Right kidney (tissue), 9 donors: ENCODE results near the gene DDX39B.
"Not testable (repeated sequence)": the region's sequence is repeated elsewhere in the genome, so short reads cannot be mapped to it uniquely, and the experiment has no call there.

Experiments
- DNase-seq: peaks from one replicate; pipeline ENCODE4 v3.0.0-alpha.2; 2016
- long read RNA-seq, 8 donors: transcript quantifications; one replicate each; lab custom pipeline, GENCODE V29; 2026

The DDX39B gene
- long read RNA-seq, donor 1, full-length matches to known transcripts = 80 of 169 reads
- long read RNA-seq, donor 1, partial matches to known transcripts = 89 of 169 reads
- long read RNA-seq, donor 1, other reads (novel, unspliced or antisense) = 0 of 169 reads
- long read RNA-seq, donor 2, full-length matches to known transcripts = 42 of 65 reads
- long read RNA-seq, donor 2, partial matches to known transcripts = 23 of 65 reads
- long read RNA-seq, donor 2, other reads (novel, unspliced or antisense) = 0 of 65 reads
- long read RNA-seq, donor 3, full-length matches to known transcripts = 51 of 116 reads
- long read RNA-seq, donor 3, partial matches to known transcripts = 65 of 116 reads
- long read RNA-seq, donor 3, other reads (novel, unspliced or antisense) = 0 of 116 reads
- long read RNA-seq, donor 4, full-length matches to known transcripts = 84 of 208 reads
- long read RNA-seq, donor 4, partial matches to known transcripts = 124 of 208 reads
- long read RNA-seq, donor 4, other reads (novel, unspliced or antisense) = 0 of 208 reads
- long read RNA-seq, donor 5, full-length matches to known transcripts = 81 of 109 reads
- long read RNA-seq, donor 5, partial matches to known transcripts = 28 of 109 reads
- long read RNA-seq, donor 5, other reads (novel, unspliced or antisense) = 0 of 109 reads
- long read RNA-seq, donor 6, full-length matches to known transcripts = 68 of 117 reads
- long read RNA-seq, donor 6, partial matches to known transcripts = 49 of 117 reads
- long read RNA-seq, donor 6, other reads (novel, unspliced or antisense) = 0 of 117 reads
- long read RNA-seq, donor 7, full-length matches to known transcripts = 118 of 265 reads
- long read RNA-seq, donor 7, partial matches to known transcripts = 147 of 265 reads
- long read RNA-seq, donor 7, other reads (novel, unspliced or antisense) = 0 of 265 reads
- long read RNA-seq, donor 8, full-length matches to known transcripts = 89 of 138 reads
- long read RNA-seq, donor 8, partial matches to known transcripts = 49 of 138 reads
- long read RNA-seq, donor 8, other reads (novel, unspliced or antisense) = 0 of 138 reads

GRCh38 chr6:31541658-31542521 lies at the start of gene DDX39B:
Gene DDX39B, minus strand, starts transcription at chr6:31542003. Its CDS starts 1,471 bp downstream, at chr6:31540532.
- DNase-seq = peak; percentile 98

GRCh38 chr6:31590691-31591090 lies 48.9 kb upstream of the DDX39B start:
- not testable (repeated sequence) for DNase-seq

DNA sequence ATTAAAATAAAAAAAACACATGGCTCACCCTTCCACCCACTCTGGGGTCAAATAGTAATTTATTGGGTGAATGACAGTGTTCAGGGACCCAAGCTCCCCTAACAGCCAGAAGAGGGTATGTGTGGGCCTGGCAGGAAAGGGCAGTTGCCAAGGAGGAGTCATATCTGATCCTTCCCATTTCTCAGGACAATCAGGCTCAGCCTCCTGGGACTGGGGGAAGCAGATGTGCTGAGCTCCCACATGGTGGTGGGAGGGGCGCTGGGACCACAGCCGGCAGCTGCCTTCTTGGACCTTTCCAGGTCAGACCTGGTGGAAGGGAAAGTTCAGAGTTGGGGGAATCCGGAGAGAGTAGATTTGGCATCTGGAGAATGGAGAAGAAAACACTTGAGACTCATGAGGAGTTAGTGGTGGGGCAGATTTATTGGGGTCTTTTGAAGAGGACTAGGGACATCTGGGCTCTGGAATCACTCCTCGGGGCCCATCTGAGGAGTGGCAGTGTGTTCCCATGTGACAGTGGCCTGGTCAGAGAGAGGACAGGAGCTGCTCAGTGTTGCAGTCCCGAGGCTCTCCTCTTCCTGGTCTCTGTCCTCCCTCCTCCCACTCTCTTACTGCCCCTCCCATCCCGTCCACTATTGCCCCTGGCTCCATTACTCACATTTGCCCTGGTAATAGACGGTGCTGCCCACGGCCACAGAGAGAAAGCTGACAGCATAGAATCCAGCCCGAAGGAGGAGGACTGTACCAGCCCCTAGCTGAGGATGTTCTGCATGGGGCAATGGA lies 47.3 kb upstream of the DDX39B start:
- no peak for DNase-seq

DNA sequence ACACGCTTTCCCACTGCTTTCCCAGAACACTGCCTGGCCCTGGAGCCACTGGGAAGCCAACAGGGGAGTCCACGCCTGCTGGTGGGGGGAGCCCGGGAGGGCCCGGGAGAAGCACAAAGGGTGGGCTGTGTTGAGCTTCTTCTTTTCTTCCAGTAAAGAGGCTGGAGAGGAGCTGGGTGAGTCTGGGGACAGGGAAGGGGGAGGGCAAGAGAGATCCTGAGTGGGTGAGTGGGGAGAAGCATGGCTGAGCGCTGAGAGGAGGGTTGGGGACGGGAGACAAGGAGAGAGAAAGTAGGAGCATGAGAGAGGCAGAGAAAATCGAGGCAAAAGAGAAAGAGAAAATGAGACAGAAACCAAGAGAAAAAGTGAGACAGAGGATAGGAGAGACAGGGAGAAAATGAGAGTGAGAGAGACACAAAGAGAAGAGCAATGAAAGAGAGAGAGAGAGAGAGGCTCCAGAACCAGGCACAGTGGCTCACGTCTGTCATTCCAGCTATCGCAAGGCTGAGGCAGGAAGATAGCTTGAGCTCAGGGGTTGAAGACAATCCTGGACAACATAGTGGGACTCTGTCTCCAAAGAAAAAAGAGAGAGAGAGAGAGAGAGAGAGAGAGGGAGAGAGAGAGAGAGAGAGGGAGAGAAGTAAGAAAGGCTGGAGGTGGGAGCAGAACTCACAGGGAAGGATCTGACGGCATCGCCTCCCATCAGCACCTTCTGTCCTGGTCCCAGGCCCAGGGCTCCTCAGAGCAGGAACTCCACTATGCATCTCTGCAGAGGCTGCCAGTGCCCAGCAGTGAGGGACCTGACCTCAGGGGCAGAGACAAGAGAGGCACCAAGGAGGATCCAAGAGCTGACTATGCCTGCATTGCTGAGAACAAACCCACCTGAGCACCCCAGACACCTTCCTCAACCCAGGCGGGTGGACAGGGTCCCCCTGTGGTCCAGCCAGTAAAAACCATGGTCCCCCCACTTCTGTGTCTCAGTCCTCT lies 46.3 kb upstream of the DDX39B start:
- DNase-seq = no peak

DNA sequence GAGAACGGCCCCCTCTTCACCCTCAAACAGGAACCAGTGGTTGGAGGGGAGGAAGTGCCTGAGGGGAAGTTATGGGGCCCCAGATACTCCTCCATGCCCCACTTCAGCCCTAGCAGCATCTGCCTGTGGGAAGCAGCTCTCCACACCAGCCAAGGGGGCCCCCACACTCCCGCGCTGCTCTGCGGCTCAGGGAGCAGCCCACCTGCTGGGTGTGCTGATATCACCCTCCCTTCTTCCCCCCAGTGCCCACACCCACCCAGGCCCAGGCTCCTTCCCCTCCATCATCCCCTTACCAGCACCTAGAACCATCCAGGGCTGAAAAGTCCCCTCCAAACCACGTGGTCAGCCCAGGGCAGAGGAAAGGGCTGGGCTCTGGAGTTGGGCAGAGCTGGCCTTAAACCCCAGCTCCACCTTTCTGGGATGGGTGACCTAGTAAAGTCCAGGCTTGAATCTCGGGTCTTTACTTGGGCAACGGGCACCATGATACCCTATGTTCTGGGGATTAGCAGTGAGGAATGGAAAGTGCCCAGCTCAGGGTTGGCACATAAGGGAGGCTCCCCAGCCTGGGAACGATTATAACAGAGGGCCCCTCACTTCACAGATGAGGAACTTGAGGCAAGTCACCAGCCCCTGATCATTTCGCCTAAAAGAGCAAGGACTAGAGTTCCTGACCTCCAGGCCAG lies 44.9 kb upstream of the DDX39B start:
- DNase-seq = no peak

GRCh38 chr6:31586008-31586407 lies 44.2 kb upstream of the DDX39B start, which contains the start of gene LST1:
Gene LST1, plus strand, starts transcription at chr6:31586277. Its CDS starts 1,023 bp downstream, at chr6:31587300.
- DNase-seq = no peak

GRCh38 chr6:31585491-31585890 lies 43.7 kb upstream of the DDX39B start:
- no peak for DNase-seq

DNA sequence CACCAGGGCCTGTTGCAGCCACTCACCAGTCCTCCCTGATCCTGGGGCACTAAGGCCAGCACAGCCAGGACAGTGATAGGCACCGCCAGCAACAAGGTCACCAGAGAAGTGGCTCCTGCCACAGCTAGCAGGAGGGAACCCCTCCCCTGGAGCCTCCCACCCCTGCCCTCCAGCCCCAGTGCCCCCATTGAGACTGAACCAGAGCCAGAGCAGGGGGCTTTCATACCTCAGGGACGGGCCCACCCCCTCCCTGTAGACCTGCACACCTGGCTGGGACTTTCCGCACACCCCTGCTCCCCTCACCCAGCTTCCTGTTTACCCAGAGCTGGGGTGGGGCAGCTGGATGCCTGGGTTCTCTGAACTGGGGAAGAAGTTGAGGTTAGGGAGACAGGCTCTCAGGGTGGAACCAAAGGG lies 40.4 kb upstream of the DDX39B start, which contains the start of gene LTB:
LTB (minus strand) TSS at position 195 of the 414 bp plus-strand sequence; CDS start at position 188, 7 bp downstream.
- DNase-seq = no peak

- DNase-seq = no peak
Measured at GRCh38 chr6:31581434-31582229, 39.8 kb upstream of the DDX39B start.

DNA sequence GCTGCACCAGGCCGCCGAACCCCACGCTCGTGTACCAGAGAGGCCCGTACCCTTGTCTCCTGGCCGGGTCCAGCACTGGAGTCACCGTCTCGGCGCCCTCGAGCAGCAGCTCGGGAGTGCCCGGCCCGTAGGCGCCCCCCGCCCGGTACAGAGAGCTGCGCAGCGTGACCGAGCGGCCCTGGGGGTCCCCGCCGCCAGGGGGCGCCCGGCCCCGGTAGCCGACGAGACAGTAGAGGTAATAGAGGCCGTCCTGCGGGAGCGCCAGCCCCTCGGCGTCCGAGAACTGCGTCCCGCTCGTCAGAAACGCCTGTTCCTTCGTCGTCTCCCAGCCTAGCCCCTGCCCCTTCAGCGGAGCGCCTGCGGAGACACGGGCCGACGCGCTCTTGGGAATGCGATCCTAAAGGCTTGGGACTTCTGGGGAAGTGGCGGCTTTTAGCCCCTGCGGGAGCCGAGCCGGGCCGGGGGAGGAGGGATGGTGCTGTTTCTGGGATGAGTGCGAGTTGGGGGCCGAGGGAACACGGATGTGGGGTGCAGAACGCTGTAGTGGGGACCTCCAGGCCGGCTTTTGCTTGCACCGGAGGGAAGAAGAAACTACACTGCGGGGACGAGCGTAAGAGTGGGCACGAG lies 39.1 kb upstream of the DDX39B start:
- peak; percentile 91 for DNase-seq

DNA sequence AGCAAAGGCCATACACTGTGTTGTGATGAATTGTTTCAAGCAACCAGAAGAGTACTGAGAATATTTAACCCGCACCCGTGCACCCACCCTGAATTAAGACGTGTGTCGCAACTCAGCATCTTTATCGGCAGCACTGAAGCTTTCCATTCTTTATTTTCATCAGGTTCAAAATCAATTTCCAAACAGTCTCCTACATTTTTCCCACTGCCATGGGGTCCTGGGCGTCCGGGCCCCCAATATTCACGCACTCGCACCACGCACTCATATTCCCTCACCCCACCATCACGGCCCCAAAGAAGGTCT lies 38.6 kb upstream of the DDX39B start:
- DNase-seq = no peak

DNA sequence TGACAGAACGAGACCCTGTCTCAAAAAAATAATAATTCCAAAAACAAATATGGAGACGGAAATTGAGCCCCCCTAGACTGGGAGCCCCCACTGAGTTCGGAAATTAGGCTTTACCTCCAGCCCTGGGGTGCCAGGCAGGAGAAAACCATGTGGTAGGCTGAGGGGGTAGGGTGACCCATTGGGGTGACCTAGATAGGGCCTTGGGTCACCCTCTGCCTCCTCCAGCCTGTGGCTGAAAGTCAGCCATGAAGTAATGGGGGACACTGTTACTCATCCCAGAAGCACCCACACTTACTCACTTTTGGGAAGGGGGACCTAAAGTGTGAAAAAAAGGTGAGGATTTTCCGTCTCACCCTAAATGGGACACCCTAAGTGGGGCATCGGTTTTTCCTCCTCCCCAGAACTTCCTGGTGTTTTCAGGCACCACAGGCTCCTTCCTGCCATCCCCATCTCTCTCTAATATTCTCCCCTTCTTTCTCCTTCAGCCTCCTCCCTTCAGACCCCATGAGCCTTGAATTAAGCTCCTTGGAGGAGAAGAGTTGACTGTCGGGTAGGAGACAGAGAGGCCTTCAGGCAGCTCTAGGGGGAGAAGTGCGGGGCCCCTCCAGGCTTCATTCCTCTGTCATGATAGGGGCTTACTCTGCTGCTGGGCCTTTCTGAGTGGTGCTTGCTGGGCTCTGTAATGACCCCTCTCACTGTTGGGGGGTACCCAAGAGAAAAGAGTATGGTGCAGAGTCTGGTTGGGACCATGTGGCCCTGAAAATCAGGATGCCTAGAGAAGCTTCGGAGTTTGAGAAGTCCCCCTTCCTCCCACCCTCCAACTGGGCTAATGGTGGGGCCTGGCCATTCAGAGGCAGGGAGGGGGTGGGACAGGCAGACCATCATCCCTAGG lies 38.0 kb upstream of the DDX39B start:
- no peak for DNase-seq

GRCh38 chr6:31579119-31579505 lies 37.3 kb upstream of the DDX39B start:
- DNase-seq = no peak

GRCh38 chr6:31578184-31579118 lies 36.6 kb upstream of the DDX39B start:
- DNase-seq = no peak

DNA sequence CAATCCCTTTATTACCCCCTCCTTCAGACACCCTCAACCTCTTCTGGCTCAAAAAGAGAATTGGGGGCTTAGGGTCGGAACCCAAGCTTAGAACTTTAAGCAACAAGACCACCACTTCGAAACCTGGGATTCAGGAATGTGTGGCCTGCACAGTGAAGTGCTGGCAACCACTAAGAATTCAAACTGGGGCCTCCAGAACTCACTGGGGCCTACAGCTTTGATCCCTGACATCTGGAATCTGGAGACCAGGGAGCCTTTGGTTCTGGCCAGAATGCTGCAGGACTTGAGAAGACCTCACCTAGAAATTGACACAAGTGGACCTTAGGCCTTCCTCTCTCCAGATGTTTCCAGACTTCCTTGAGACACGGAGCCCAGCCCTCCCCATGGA lies 35.8 kb upstream of the DDX39B start:
- no peak for DNase-seq
